Erythroblast (primary cell): Measurements from ENCODE around the gene CCDC175.

Experiments used
- GATA1 ChIP-seq: IDR thresholded peaks from 2 replicates; pipeline ENCODE4 v1.6.1; 2011; ENCODE audit warnings: low read depth, mild to moderate bottlenecking, control low read depth, low read length, moderate library complexity
- POLR2A ChIP-seq: IDR thresholded peaks from 2 replicates; pipeline ENCODE4 v1.6.1; 2011; ENCODE audit warnings: mild to moderate bottlenecking, low read length

GRCh38 chr14:59483363-59483762 lies 93.2 kb downstream of the CCDC175 start:
- TF ChIP-seq POLR2A (no peak), GATA1 (no peak)
